Measurements from ENCODE around the gene CD3G. TPM values are rescaled to one million over a fixed set of nuclear protein-coding genes. Genes with fewer than 3 reads are reported as not detected.
A peak's percentile ranks its signal among the peaks of the same experiment; 100 is the strongest.

CD3G gene
- polyA plus RNA-seq, 3 donors from 2014 or later, result 4.1 to 40.7 (median 10.8) TPM

DNA sequence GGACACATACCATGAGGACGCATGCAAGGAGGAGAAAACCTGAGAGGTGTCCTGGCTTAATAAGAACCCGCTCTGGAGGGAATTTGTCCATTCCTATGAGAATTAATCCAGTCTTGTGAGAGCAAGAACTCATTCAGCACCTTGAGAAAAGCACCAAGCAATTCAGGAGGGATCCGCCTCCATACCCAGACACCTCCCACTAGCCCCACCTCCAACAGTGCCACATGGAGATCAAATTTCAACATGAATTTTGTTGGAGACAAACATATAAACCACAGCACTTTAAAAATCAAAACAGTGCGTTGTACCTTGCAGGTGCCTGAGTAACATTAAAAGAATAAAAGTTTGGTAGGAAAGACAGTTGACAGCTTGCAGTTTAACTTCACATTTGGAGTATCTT, 26.6 kb downstream of the CD3G start:
- peaks cover 42 to 74% (median 62%) of the 10 kb centered on the region in 3 donors for H3K36me3 Mint-ChIP-seq

DNA sequence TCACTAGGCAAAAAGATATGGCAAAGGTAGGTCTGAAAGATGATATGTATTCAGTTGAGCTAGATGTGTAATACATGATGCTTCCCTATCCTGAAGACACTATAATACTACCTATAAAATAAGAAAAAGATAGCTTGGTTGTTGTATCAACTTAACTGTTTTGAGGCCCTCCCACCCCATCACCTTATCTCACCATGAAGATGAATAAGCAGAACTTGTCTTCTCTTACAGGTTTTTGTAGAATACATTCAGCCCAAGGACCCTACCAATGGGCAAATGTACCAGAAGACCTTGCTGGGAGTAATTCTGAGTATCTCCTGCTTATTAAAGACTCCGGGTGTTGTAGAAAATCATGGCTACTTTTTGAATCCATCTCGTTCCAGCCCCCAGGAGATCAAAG, 29.1 kb downstream of the CD3G start:
- no peaks in the 10 kb centered on the region for H3K9me3 Mint-ChIP-seq
- peaks cover 40 to 80% (median 65%) of the 10 kb centered on the region in 3 donors for H3K36me3 Mint-ChIP-seq
- no peak overlapping the region for H3K4me3 Mint-ChIP-seq
- H3K27me3 Mint-ChIP-seq (ENCODE audit: low read depth in 3 of 3), result no peaks in the 10 kb centered on the region
- peak overlapping the region in 2 of 6 donors; percentile 13 to 16 for H3K27ac Mint-ChIP-seq
- DNase-seq, result no peak
- H3K4me1 Mint-ChIP-seq, result no peaks in the 10 kb centered on the region

More for the DNA sequence above, 26.6 kb downstream of the CD3G start:
- H3K4me3 Mint-ChIP-seq, result no peak overlapping the region
- DNase-seq, result no peak
- H3K27ac Mint-ChIP-seq, result no peak overlapping the region
- no peaks in the 10 kb centered on the region for H3K4me1 Mint-ChIP-seq
- no peaks in the 10 kb centered on the region for H3K9me3 Mint-ChIP-seq
- H3K27me3 Mint-ChIP-seq (ENCODE audit: low read depth in 3 of 3), result no peaks in the 10 kb centered on the region

DNA sequence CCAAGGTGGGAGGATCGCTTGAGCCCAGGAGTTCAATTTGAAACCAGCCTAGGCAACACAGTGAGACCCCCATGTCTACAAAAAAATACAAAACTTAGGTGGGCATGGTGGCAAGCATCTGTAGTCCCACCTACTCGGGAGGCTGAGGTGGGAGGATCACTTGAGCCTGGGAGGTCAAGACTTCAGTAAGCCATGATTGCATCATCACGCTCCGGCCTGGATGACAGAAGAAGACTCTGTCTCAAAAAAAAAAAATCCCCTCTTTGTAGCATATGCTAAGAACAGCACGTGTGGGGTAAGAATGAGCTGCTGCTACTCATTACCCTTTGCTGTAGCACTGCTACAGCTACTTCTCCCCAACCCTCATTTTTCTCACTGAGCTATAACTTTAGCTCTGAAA, 29.7 kb downstream of the CD3G start:
- no peak overlapping the region for H3K27ac Mint-ChIP-seq
- no peak overlapping the region for H3K4me3 Mint-ChIP-seq
- no peak for DNase-seq
- H3K9me3 Mint-ChIP-seq, result no peaks in the 10 kb centered on the region
- H3K4me1 Mint-ChIP-seq, result no peaks in the 10 kb centered on the region
- H3K27me3 Mint-ChIP-seq (ENCODE audit: low read depth in 3 of 3), result no peaks in the 10 kb centered on the region
- peaks cover 40 to 80% (median 62%) of the 10 kb centered on the region in 3 donors for H3K36me3 Mint-ChIP-seq

DNA sequence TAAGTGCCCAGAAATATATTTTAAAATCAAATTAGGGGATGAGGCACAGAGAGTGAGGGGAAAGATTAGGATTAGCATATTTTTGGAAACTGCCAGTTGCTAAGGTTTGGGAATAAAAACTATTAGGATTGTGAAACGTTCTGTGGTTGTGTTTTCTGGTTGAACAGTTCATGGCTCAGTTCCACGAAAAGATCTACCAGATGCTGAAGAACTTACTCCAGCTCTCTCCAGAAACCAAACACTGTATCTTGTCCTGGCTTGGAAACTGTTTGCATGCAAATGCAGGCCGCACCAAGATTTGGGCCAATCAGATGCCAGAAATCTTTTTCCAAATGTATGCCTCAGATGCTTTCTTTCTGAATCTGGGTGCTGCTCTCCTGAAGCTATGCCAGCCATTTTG, 30.6 kb downstream of the CD3G start:
- H3K4me1 Mint-ChIP-seq, result no peaks in the 10 kb centered on the region
- no peaks in the 10 kb centered on the region for H3K9me3 Mint-ChIP-seq
- H3K36me3 Mint-ChIP-seq, result peaks cover 40 to 76% (median 62%) of the 10 kb centered on the region in 3 donors
- no peaks in the 10 kb centered on the region for H3K27me3 Mint-ChIP-seq (ENCODE audit: low read depth in 3 of 3)
- DNase-seq, result no peak
- H3K27ac Mint-ChIP-seq, result no peak overlapping the region
- H3K4me3 Mint-ChIP-seq, result no peak overlapping the region

DNA sequence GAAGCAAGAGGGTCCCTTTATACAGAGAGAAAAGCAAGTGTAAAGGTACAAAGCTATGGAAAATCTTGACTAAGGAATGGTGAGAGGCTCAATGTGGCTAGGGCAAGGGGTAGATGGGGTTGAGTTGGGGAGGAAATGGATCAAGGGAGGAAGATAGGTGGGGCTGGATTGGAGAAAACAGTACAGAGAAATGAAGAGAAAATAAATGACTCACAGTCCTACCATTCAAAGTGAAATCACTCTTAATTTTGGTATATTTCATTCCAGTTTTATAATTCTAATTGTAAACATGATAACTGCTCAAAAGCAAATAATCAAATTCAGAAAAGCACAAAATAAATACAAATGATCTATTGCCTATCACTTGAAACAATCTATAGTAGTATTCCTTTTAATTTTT, 31.8 kb downstream of the CD3G start:
- Mint-ChIP-seq H3K9me3 (no peaks in the 10 kb centered on the region), H3K4me1 (no peaks in the 10 kb centered on the region), H3K4me3 (no peak overlapping the region), H3K27me3 (ENCODE audit: low read depth in 3 of 3) (no peaks in the 10 kb centered on the region), H3K27ac (peak overlapping the region in 1 of 6 donors; percentile 23), H3K36me3 (peaks cover 36 to 74% (median 61%) of the 10 kb centered on the region in 3 donors)
- DNase-seq, result no peak

DNA sequence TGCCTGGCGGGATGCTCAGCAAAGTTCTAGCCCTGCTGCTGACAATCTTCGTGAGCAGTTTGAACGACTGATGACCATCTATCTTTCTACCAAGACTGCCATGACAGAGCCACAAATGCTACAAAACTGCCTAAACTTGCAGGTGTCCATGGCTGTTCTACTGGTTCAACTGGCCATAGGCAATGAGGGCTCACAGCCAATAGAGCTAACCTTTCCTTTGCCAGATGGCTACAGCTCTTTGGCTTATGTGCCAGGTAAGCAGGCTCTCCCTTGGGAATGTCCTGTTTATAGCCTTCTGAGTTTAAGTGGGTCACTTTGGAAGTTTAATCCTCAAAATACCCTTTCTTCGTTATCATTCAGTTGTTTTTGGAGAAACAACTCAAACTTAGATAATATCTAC, 35.4 kb downstream of the CD3G start:
- Mint-ChIP-seq H3K36me3 (peaks cover 20 to 67% (median 54%) of the 10 kb centered on the region in 3 donors), H3K27me3 (ENCODE audit: low read depth in 3 of 3) (no peaks in the 10 kb centered on the region), H3K4me3 (no peak overlapping the region), H3K4me1 (no peaks in the 10 kb centered on the region), H3K9me3 (no peaks in the 10 kb centered on the region), H3K27ac (peak overlapping the region in 1 of 6 donors; percentile 17)
- DNase-seq, result no peak

DNA sequence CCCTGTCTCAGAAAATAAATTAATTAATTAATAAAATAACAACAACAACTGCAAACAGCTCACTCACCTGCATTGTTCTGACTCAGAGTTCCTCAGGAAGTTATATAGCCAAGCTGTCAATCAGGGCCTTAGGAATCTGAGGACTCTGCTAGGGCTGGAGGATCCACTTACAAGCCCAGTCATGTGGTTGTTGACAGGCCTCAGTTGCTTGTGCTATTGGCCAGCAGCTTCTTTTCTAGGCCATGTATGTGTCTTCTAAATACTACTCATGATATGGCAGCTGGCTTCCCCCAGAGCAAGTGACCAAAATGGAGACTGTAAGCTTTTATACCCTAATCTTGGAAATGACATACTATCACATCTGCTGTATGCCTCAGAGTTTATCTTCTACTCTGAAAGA, 36.4 kb downstream of the CD3G start:
- H3K4me3 Mint-ChIP-seq, result no peak overlapping the region

DNA sequence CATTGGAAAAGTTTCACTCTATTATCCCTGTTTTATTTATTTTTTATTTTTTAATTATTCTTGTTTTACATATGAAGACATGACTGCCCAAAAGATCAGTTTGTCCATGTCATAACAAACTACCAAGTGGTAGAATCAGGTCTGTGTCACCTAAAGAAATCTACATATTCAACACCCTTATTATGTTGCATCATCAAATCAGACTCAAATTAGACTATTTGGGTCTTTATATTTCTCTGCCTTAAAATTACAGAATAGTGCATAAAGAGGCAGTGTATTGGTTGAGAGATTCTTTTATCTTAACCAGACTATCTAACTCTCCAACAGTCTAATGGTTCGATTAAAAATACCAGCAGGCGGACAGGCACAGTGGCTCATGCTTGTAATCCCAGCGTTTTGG, 38.8 kb downstream of the CD3G start:
- Mint-ChIP-seq H3K27ac (no peak overlapping the region), H3K36me3 (peaks cover 26 to 78% (median 65%) of the 10 kb centered on the region in 3 donors), H3K4me1 (no peaks in the 10 kb centered on the region), H3K9me3 (no peaks in the 10 kb centered on the region), H3K27me3 (ENCODE audit: low read depth in 3 of 3) (no peaks in the 10 kb centered on the region), H3K4me3 (no peak overlapping the region)
- DNase-seq, result no peak

More for the DNA sequence above, 36.4 kb downstream of the CD3G start:
- Mint-ChIP-seq H3K36me3 (peaks cover 22 to 69% (median 54%) of the 10 kb centered on the region in 3 donors), H3K9me3 (no peaks in the 10 kb centered on the region), H3K27ac (no peak overlapping the region), H3K27me3 (ENCODE audit: low read depth in 3 of 3) (no peaks in the 10 kb centered on the region), H3K4me1 (no peaks in the 10 kb centered on the region)
- DNase-seq, result no peak

DNA sequence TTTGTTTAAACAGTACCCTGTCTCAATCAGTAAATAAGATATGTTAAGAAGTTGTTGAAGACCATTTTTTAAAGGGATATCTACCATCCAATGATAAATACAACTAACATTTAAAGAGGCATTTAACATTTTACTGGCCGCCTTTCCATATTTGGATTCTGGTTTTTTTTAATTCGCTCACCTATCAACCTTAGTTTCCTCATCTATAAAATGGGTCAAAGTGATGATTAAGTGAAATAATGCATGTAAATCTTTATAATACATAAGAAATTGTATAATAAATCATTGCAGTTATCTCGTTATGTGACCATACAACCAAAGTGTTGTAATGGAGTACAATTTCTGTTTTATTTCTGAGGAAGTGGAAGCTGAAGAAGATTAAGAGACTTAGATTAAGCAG, 39.5 kb downstream of the CD3G start:
- no peak overlapping the region for H3K27ac Mint-ChIP-seq
- H3K4me1 Mint-ChIP-seq, result no peaks in the 10 kb centered on the region
- no peaks in the 10 kb centered on the region for H3K9me3 Mint-ChIP-seq
- no peak overlapping the region for H3K4me3 Mint-ChIP-seq
- DNase-seq, result no peak
- H3K36me3 Mint-ChIP-seq, result peaks cover 26 to 72% (median 60%) of the 10 kb centered on the region in 3 donors
- no peaks in the 10 kb centered on the region for H3K27me3 Mint-ChIP-seq (ENCODE audit: low read depth in 3 of 3)

DNA sequence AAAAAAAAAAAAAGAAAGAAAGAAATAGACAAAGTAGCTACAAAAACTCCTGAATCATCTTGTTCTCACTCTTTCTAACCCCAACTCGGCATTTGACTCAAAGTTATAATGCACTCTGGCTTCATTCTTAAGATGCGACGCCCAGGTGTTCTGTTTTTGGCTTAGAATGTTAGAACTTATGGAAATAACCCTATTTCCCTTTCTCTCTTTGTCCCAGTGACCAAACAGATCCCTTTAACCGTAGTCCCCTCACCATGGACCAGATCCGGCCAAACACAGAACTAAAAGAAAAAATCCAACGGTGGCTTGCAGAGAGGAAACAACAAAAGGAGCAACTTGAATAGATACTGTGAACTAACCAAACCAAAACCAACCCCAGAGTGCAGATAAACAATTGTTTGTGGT, 52.0 kb downstream of the CD3G start:
- Mint-ChIP-seq H3K4me1 (peaks cover 13% of the 10 kb centered on the region in 2 donors), H3K36me3 (peaks cover 18 to 32% (median 22%) of the 10 kb centered on the region in 3 donors), H3K9me3 (no peaks in the 10 kb centered on the region), H3K4me3 (no peak overlapping the region), H3K27me3 (ENCODE audit: low read depth in 3 of 3) (peaks cover under 1 to 2% (median 2%) of the 10 kb centered on the region in 3 donors), H3K27ac (peak overlapping the region in 3 of 6 donors; percentile 6 to 37 (median 33))
- no peak for DNase-seq

DNA sequence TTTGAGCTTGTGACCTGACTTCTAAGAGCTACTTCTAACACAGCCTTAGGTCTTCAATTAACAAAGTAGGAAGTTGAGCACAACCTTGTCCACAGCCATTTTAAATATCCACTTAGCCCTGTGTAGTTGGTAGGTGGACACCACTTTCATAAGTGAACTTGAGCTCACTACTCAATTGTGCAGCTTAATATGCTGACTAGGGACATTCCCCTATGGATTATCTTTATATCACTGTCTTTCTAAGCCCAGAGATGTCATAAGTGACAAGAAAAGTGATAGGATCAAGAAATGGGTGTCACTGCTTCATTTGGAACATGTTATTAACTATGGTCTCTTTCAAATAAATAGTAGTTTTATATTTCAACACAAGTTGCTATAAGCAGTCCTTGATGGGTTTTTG, 53.3 kb downstream of the CD3G start:
- H3K9me3 Mint-ChIP-seq, result no peaks in the 10 kb centered on the region
- H3K4me1 Mint-ChIP-seq, result peaks cover 26 to 27% of the 10 kb centered on the region in 2 donors
- no peak overlapping the region for H3K4me3 Mint-ChIP-seq
- H3K27me3 Mint-ChIP-seq (ENCODE audit: low read depth in 3 of 3), result peaks cover 5 to 6% (median 5%) of the 10 kb centered on the region in 3 donors
- no peak for DNase-seq
- H3K27ac Mint-ChIP-seq, result peak overlapping the region in 2 of 6 donors; percentile 13 to 46
- H3K36me3 Mint-ChIP-seq, result peaks cover 14 to 27% (median 15%) of the 10 kb centered on the region in 3 donors

DNA sequence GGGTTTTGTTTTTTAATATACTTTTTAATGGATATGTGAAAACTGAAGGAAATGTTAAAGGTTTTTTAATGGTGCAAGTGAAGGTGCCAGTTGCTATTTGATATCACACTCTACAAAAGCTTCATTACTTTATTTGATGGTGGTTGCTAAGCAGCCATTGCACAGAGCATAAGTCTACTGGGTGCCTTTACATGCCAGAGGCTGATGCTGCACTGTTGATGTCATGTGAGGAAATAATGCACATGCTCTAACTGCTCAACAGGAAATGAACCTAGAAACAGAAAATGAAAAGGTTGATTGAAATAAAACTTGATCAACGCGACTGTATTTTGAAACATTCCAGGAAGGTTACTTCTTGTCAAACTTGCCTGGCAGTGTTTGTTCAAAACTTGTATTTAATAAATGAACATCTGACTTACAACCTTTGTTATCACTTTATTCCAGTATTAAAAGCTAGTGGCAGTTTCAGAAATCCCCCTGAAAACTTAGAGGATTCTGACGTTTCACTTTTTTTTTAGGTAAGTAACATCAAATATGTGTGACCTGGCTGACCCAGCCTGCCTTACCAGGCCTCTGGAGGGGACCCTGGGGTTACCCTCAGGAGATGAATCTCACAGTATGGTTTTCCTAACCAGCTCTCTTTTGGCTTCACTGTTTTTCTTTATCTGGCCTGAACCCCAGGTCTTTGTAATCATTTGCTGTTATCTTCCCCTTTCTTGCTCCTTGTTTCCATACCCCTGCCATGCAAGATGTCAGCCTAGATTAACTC, 54.8 kb downstream of the CD3G start:
- H3K4me3 Mint-ChIP-seq, result peak overlapping the region in 3 of 5 donors; percentile 11 to 91 (median 38)
- H3K4me1 Mint-ChIP-seq, result peaks cover 34 to 38% of the 10 kb centered on the region in 2 donors
- peak overlapping the region; percentile 12 to 100 (median 90) for H3K27ac Mint-ChIP-seq
- H3K27me3 Mint-ChIP-seq (ENCODE audit: low read depth in 3 of 3), result peaks cover 5 to 8% (median 6%) of the 10 kb centered on the region in 3 donors
- DNase-seq, result peak in 2 of 3 donors; percentile 2 to 8
- H3K9me3 Mint-ChIP-seq, result no peaks in the 10 kb centered on the region
- H3K36me3 Mint-ChIP-seq, result peaks cover 10 to 19% (median 13%) of the 10 kb centered on the region in 3 donors

DNA sequence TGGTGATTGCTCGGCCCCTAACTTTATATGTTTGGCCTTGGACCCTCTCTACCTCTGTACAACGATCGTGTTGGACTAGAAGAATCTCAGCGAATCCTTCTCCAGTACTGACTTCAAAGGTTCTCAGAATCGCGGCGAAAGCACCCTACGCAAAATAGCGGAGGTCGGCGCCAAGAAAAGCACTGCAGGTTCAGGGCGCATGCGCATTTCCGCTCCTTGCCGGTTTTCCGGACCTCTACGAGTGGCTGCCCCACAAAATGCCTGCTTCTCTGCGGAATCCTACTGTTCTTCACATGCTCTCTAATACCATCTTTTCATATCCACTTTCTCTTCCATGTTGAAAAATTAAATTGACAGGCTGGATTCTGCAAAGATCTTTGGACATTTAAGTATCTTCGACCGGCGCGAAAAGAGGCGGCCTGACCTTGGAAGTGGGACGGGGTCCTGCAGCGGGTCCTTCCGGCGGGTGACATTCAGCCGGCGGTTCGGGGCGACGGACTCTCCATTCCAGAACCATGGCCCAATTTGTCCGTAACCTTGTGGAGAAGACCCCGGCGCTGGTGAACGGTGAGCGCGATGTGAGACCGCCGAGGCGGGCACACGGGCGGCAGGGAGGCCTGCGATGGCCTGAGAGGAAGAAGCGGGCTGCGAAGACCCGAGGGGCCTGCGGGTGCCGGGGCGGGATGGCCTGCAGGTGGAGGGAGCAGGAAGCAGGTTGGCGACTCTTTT, 57.2 kb downstream of the CD3G start, which contains the start of gene ATP5MG:
ATP5MG (plus strand) TSS at position 456 of the 729 bp plus-strand sequence; CDS start at position 516, 60 bp downstream.
- Mint-ChIP-seq H3K36me3 (peaks cover 5 to 7% (median 6%) of the 10 kb centered on the region in 3 donors), H3K4me3 (peak within 1 kb of the TSS; percentile 91 to 98 (median 97)), H3K27ac (peak within 1 kb of the TSS; percentile 93 to 100 (median 98)), H3K9me3 (no peaks in the 10 kb centered on the region), H3K4me1 (peaks cover 48 to 61% of the 10 kb centered on the region in 2 donors), H3K27me3 (ENCODE audit: low read depth in 3 of 3) (peaks cover 5 to 8% (median 6%) of the 10 kb centered on the region in 3 donors)
- peak; percentile 89 to 93 (median 92) for DNase-seq

Data from immature natural killer cell (primary cell).